GM19455 (cell line): ENCODE results near the gene HNF1A.

Experiments
- ATAC-seq: cut with Tn5 transposase; IDR thresholded peaks from one replicate; pipeline ENCODE4 v1.9.1; 2021; ENCODE audit not compliant: unreplicated experiment

Gene HNF1A

DNA sequence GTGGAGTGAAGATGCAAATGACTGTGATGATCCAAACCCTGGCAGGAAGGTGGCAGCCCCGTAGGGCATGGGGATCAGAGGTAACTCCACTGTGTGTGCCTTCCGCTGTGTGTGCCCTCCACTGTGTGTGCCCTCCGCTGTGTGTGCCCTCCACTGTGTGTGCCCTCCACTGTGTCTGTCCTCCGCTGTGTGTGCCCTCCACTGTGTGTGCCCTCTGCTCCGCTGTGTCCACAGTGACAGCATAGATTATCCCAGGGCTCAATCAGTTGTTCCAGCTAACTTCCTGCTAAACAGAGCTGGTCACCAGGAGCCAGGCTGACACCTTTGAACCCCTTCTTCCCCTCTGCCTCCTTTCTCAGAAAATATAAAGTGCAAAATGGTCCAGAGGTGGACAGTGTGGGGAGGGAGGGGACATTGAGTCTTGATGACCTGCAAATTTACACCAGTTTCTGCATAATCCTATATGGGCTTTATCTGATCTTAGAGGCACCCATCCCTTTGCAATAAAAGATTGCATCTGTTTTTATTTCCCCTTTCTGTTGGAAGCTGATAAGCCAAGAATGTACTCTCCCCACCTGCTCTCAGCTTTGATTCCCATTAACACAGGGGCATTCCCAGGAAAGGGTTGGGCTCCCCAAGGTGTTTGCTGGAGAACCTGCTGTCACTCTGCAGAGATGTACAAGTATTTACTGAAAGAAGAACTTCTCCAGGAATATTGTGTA lies 21.6 kb upstream of the HNF1A start:
- no peak for ATAC-seq

DNA sequence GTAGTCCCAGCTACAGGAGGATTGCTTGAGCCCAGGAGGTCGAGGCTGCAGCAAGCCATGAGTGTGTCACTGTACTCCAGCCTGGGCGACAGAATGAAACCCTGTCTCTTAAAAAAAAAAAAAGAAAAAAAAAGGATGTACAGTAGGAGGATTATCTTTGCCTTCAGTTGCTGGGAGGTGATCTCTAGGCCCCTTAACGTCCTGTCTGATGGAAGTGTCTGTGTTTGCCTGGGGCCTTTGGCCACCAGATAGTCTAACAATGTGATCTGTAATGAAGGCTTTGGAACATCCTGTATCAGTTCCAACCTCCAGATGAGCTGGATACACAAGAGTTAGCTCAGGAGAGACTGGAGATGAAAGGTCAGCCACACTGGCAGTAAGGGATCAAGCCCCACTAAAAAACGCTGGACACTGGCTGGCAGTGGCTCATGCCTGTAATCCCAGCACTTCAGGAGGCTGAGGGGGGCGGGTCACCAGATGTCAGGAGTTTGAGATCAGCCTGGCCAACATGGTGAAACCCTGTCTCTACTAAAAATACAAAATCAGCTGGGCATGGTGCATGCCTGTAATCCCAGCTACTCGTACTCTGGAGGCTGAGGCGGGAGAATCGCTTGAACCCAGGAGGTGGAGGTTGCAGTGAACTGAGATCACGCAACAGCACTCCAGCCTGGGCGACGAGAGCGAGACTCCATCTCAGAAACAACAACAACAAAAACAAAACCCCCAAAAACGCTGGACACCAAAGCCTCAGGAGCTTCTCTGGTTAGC lies 19.0 kb upstream of the HNF1A start:
- no peak for ATAC-seq

DNA sequence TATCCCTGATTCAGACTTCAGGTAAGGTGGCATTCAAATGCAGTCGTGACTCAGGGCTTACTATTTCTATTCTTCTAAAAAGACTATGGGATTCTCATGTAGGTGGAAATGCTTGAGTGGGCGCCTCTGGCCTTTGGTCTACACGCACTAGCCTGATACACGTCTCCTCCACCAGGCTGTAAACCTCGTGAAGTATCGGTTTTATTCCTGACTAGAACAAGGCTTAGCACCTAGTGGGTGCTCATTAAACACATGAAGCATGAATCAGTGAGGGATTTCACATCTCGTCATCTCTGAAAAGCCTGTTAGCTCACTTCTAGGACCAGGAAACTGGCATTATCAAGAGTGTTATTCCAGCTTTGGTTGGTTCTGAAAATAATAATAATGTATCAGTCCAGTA lies 17.7 kb upstream of the HNF1A start:
- ATAC-seq, result no peak

DNA sequence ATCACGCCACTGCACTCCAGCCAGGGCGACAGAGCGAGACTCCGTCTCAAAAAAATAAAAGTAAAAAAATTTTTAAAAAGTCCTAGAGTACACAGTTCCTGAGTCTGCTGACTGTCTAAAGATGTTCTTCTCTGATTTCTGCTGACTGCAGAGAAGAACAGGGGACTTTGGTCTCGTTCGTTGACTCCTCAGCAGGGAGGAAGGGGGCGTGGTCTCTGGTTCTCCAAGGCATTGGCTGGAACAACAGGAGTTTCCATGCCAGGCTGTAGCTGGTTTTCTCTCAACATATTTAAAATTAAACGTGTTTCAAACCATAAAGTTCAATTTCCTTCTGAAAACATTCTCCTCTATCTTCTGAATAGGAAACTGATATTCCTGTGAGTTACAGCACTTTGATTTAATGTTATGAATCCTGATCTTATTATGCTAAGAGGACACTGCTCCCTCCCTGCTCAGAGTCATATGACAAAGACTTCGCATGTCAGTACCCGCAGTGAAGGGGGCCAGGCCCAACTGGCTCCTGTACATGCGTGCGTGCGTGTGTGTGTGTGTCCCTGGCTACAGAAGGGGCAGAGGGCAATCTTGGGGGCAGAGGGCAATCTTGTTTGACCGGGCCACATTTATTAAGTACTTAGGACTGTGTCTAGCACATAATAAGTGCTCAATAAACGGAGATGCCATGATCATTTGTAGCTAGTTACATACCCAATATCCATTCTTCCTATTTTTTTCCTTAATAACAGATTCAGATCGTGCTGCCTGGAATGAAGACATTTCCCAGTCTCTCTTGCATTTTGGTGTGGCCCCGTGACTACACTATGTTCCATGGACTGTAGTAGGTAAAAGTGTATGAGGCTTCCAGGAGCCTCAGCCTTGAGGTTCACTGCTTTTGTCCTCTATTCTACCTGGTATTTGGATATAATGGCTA lies 16.5 kb upstream of the HNF1A start:
- ATAC-seq, result no peak

DNA sequence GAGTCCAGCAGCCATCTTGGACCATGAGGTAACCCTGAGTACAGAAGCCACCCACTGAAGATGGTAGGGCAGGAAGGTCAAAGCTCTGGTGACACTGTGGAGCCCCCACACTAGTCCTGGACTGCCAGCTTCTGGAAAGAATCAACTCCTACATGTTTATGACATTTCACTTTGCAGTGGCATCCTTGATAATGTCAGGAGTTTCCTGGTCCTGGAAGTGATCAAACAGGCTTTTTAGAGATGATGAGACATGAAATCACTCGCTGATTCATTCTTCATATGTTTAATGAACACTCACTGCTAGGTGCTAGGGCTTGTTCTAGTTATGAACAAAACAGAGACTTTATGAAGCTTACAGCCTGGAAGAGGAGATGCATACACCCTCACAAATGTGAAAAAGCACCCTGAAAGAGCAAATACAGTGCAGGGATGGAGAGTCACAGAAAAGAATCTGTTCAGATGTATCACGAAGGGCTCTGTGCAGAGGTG lies 15.8 kb upstream of the HNF1A start:
- no peak for ATAC-seq

DNA sequence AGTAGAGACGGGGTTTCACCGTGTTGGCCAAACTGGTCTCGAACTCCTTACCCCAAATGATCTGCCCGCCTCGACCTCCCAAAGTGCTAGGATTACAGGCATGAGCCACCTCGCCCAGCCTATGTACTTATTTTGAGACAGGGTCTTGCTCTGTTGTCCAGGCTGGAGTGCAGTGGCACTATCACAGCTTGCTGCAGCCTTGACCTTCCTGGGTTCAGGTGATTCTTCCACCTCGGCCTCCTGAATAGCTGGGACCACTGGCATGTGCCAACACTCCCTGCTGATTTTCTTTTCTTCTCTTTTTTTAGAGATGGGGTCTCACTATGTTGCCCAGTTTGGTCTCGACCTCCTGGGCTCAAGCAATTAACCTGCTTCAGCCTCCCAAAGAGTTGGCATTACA lies 14.0 kb upstream of the HNF1A start:
- ATAC-seq, result no peak

DNA sequence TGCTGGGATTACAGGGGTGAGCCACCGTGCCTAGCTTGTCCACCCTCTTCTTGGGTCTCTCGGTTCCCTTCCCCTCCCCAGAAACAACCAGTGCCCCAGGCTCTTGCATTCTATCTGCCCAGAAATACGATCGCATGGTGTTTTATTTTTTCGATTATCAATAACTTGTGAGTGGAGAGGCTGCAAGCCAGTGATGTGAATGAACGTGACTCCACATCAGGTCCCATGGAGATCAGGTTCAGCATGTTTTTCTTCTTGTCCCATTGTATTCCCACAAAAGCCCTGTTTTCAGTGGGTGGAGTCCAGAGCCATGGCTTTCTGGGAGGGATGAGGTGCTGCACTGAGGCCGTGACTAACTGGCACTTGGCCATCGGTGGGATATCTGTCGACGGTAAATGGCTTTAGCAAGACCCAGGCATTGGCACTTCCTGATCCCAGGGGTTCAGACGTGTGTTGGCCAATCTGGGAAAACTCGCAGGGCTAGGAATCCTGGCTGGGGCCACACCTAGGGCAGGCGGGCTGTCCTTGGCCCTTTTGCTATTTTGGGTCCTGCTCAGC lies 12.7 kb upstream of the HNF1A start:
- no peak for ATAC-seq

DNA sequence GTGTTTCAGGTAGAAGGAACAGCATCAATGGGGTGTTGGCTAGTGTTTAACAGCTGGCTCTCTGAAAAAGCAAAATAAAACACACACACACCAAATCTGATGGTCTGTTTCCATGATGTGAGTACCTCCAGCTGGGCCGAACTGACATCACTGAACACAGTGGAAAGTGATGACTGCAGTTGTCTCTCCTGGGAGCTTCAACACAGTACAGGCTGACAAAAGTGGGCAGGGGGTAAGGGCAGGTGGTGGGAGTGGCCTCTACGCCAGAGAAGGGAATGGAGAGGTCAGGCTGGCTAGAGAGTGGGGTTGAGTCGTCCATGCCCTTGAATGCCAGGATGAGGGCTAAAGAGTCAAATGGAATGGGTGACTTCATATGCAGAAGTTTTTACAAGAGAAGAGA lies 8.0 kb upstream of the HNF1A start:
- ATAC-seq, result no peak

DNA sequence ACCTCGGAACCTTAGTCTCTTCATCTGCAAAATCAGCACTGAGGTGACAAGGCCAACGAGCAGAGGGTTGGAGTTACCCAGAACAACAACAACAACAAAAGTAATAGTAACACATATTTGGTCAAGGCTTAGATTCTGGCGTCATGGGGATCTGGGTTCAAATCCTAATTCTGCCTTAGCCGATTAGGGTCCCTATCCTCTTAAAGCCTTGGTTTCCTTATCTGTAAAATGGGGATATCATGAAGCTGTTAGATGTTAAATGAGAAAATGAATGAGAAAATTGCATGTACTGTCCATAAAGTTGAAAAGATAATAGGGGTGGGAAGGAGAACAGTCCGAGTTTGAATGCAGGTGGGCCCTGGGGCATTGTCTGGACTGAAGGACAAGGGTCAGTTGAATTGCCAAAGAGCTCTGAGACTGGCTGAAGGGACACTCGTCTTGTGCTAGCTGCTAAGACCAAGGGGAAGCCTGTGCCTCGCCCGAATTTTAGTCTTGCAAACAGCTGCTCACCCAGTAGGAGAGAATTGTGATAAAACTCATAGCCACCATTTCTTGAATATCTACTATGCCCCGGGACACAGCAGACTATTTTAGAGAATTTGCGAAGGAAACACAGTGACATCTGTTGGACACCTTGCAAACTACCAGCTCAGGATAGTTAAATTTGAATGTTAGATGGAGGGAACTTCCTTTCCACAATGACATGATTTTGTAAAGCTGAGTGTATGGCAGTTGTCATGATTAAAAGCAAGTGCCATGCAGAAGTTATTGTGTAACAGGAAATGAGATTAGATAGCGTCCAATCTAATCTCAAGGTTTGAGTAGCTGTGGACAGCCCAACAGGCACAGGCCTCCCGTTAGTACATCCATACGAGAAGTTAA lies 6.8 kb upstream of the HNF1A start:
- no peak for ATAC-seq

DNA sequence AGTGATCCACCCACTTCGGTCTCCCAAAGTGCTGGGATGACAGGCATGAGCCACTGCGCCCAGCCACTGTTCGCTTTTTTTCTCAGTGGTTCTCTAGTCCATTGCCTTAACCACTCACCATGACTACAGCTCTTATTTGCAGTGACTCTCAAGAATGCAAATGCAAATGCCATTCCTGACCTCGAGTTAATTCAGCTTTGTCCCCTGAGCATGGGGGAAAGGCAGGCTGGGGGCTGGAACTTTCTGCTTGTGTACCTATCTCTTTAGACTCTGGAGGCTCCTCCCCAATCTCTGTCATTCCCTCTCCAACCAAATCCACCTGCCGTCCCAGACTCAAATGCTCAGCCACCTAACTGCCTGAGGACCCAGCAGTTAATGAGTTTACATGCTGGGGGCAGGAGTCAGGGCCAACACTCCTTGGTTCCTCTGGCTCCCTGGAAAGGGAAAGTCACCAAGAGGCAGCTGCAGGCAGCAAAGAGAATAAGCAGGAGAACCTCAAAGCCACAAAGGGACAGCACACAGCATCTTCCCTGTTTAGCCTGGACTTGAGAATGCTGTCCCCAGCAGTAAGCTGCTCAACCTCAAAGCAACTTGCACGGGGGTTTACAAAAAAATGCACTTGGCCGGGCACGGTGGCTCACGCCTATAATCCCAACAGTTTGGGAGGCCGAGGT lies 5.3 kb upstream of the HNF1A start:
- no peak for ATAC-seq

DNA sequence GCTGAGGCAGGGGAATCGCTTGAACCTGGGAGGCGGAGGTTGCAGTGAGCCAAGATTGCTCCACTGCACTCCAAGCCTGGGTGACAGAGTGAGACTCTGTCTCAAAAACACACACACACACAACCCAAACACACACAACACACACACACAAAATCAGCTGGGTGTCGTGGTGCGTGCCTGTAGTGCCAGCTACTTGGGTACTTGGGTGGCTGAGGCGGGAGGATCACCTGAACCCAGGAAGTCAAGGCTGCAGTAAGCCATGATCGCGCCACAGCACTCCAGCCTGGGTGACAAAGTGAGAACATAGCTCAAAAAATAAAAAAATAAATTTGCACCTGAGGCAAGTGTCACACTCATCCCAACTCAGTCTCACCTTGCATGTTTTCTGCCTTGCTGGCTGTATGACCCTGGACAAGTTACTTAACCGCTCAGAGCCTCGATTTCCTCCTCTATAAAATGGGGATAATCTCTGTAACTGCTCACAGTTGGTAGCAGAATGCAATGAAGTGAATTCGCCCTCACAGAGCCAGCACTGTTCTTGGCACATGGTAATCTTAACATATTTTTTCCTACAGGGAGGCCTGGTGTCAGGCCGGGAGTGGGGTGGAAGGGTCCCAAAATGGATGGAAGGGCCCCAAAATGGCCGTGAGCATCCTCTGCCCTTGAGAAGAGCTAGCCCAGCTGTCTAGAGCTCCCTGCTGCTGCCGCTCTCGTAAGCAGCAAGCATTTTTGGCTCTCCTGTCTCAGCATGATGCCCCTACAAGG lies 630 bp upstream of the HNF1A start:
- no peak for ATAC-seq

DNA sequence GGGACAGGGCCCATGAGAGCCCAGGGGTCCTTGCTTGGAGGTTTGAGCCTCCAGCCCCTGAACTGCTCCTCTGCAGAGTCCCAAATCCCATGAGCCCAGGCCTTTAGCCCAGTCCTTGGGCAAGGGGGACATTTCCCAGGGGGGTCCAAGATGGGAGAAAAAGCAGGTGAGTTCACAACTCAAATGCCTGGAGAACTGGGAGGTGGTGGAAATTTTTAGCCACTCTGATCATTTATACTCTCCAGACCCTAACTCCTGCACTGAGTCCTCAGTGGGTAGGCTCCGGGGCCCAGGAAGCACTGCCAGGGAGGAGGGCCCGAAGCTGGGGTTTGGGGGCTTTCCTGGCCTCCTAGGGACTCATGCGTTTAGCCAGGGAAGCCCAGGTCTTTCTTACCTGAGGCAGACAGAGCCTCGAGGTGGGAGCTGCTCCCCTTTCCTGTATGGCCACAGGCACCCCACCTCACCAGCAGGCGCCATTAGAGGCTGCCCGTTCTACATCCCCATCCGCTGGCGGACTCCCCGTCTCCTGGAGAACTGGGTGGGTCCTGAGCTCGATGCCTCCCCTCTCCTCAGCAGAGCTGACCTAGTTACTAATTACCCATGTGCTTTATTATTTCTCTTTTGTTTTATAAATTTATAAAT lies 998 bp downstream of the HNF1A start:
- no peak for ATAC-seq

DNA sequence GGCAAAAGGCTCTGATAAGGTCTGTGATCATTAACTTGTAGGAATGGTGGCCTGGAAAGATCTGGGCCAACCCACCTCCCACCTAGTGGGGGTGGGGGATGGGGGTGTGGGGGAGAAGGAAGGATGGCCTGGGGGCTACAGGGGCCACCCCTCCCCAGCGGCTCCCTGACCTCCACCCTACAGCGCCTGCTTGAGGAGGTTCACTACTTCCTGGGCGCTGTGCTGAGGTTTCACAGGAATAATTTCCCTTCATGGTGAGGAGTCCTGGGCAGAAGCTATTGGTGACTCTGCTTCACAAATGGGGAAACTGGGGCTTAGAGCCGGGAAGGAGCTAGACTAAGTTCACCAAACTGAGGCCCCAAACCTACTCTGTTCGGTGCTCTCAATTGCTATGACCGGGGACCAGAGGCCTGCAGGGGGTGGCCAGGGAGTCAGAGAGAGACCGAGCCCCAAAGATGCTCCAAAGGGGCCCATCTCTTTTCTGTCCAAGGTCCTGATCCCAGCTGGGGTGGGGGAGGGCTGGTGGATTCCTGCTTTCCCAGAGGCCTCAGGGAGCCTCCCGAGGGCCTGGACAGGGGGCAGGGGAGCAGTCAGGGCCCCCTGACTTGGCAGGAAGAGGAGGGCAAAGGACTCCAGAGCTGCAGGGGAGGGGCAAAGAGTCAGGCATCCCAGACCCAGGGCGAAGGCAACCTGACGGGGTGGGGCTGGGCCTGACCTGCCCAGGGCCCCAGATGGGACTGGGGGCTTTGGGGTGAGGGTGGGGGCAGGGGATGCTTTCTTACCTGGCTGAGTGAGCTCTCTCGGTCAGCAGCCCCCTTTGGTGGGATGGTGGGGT lies 1.7 kb downstream of the HNF1A start:
- no peak for ATAC-seq

DNA sequence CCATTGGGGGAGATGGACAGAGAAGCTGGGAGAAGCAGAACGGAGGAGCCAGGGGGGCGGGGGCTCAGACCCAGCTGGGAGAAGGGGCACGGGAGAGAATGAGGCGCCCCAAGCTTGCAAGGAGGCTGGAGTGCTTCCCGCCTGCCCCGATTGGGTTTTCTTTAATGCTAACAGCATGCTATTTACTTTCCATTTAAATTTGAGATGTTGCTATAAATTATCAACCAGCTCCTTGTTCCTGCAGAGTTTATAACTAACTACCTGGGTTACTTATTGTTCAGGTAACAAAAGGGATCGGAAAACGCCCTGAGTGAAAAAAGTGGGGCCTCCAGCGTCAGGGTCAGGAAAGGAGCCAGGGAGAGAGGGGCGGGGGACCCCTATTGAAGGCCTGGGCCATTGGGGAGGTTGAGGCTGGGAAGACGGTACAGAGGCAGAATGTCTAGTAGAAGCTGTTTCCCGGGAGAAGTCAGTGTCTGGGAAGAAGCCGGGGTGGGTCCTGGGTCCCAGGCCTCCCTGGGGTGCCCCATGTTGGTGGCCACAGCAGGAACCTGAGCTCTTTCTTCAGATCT lies 2.5 kb downstream of the HNF1A start:
- ATAC-seq, result no peak

DNA sequence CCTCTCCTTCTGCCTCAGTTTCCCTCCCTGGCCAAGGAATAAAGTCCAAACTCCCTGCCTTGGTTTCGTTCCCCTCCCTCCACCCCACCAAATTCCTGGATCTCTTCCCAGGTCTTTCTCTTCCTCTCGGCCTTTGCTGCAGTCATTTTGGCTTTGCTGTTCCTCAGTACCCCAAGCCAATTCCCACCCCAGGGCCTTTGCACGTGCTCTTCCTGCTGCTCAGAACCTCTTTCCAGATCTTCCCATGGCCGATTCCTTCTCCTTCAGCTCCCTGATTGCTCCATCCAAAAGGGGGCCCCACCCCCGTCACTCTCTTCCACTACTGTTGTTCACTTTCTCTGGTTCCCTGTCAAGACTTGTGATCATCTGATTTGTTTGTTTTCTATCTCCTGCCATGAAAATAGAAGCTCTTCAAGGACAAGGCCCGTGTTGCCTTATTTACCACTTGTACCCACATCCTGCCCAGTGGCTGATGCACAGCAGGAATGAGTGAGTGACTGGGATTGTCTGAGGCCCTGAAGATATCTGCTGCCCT lies 3.1 kb downstream of the HNF1A start:
- no peak for ATAC-seq

DNA sequence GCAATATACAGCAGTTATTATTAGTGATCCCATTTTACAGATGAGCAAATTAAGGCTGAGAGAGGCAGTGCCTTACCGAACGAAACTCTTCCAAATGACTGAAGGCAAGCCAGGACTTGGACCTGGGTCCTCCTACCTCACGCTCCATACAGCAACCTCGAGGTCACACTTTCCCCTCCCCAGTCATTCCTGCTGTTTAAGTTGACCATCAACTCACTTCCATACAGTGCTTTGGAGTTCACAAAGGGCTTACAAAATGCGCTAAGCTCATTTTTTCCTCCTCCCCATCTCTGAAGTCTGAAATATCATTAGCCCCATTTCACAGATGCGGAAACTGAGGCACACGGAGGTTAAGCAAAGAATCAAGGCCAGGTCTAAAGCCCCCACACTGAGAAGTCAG lies 4.3 kb downstream of the HNF1A start:
- ATAC-seq, result no peak

DNA sequence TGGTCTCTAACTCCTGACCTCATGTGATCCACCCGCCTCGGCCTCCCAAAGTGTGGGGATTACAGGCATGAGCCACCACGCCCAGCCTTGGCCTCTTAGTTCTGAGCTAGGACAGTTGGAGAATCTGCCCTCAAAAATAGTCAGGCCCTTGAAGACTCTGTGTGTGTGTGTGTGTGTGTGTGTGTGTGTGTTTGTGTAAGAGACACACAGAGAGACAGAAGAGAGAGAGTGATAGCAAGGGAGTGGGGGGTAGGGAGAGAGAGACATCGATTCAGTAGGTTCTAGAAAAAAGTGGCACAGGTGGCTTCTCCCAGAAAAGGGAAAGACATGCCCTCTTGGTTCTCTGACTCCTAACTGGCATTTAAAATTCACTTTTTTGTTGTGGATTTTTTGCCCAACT lies 5.4 kb downstream of the HNF1A start:
- no peak for ATAC-seq
